ENCODE measurements around the gene TACC2. TPM values are rescaled to one million over a fixed set of nuclear protein-coding genes. Genes with fewer than 3 reads are reported as not detected.

The TACC2 gene
- total RNA-seq, 1 experiment from 2014 or later = 8.8 TPM

- Histone ChIP-seq H3K4me3 (ENCODE audit: insufficient read depth, low read depth, low read length) (no peak overlapping the region), H3K27me3 (ENCODE audit: control insufficient read depth, insufficient read depth, low read length) (no peaks in the 10 kb centered on the region), H3K36me3 (replicated peaks; ENCODE audit: control insufficient read depth, insufficient read depth, low read length) (peaks cover 24% of the 10 kb centered on the region)
- DNase-seq = no peak
These were observed 233.7 kb downstream of the TACC2 start for GRCh38 chr10:122222638-122223037.

GRCh38 chr10:122224159-122224558 lies 235.2 kb downstream of the TACC2 start:
- no peak for DNase-seq
- no peak overlapping the region for H3K4me3 ChIP-seq (ENCODE audit: insufficient read depth, low read depth, low read length)
- peaks cover 24% of the 10 kb centered on the region for H3K36me3 ChIP-seq (replicated peaks; ENCODE audit: control insufficient read depth, insufficient read depth, low read length)
- H3K27me3 ChIP-seq (ENCODE audit: control insufficient read depth, insufficient read depth, low read length) = no peaks in the 10 kb centered on the region

- Histone ChIP-seq H3K27me3 (ENCODE audit: control insufficient read depth, insufficient read depth, low read length) (no peaks in the 10 kb centered on the region), H3K4me3 (ENCODE audit: insufficient read depth, low read depth, low read length) (no peak overlapping the region), H3K36me3 (replicated peaks; ENCODE audit: control insufficient read depth, insufficient read depth, low read length) (peaks cover 21% of the 10 kb centered on the region)
- no peak for DNase-seq
These were observed 236.4 kb downstream of the TACC2 start for GRCh38 chr10:122225330-122225729.

GRCh38 chr10:122227754-122228153 lies 238.8 kb downstream of the TACC2 start:
- Histone ChIP-seq H3K36me3 (replicated peaks; ENCODE audit: control insufficient read depth, insufficient read depth, low read length) (peaks cover 21% of the 10 kb centered on the region), H3K27me3 (ENCODE audit: control insufficient read depth, insufficient read depth, low read length) (no peaks in the 10 kb centered on the region), H3K4me3 (ENCODE audit: insufficient read depth, low read depth, low read length) (no peak overlapping the region)
- DNase-seq = no peak

GRCh38 chr10:122229666-122230065 lies 240.7 kb downstream of the TACC2 start:
- no peak overlapping the region for H3K4me3 ChIP-seq (ENCODE audit: insufficient read depth, low read depth, low read length)
- no peaks in the 10 kb centered on the region for H3K27me3 ChIP-seq (ENCODE audit: control insufficient read depth, insufficient read depth, low read length)
- no peak for DNase-seq
- peaks cover 20% of the 10 kb centered on the region for H3K36me3 ChIP-seq (replicated peaks; ENCODE audit: control insufficient read depth, insufficient read depth, low read length)

- DNase-seq = no peak
- Histone ChIP-seq H3K4me3 (ENCODE audit: insufficient read depth, low read depth, low read length) (no peak overlapping the region), H3K36me3 (replicated peaks; ENCODE audit: control insufficient read depth, insufficient read depth, low read length) (peaks cover 16% of the 10 kb centered on the region), H3K27me3 (ENCODE audit: control insufficient read depth, insufficient read depth, low read length) (no peaks in the 10 kb centered on the region)
These were observed 241.3 kb downstream of the TACC2 start for GRCh38 chr10:122230222-122230621.

- peaks cover 5% of the 10 kb centered on the region for H3K36me3 ChIP-seq (replicated peaks; ENCODE audit: control insufficient read depth, insufficient read depth, low read length)
- no peak for DNase-seq
- H3K27me3 ChIP-seq (ENCODE audit: control insufficient read depth, insufficient read depth, low read length) = no peaks in the 10 kb centered on the region
- H3K4me3 ChIP-seq (ENCODE audit: insufficient read depth, low read depth, low read length) = no peak overlapping the region
These were observed 243.8 kb downstream of the TACC2 start for GRCh38 chr10:122232769-122233168.

- H3K27me3 ChIP-seq (ENCODE audit: control insufficient read depth, insufficient read depth, low read length) = no peaks in the 10 kb centered on the region
- H3K4me3 ChIP-seq (ENCODE audit: insufficient read depth, low read depth, low read length) = no peak overlapping the region
These were observed 244.9 kb downstream of the TACC2 start for GRCh38 chr10:122233857-122234348.

GRCh38 chr10:122234416-122234815 lies 245.5 kb downstream of the TACC2 start:
- H3K27me3 ChIP-seq (ENCODE audit: control insufficient read depth, insufficient read depth, low read length) = no peaks in the 10 kb centered on the region
- no peak overlapping the region for H3K4me3 ChIP-seq (ENCODE audit: insufficient read depth, low read depth, low read length)
- H3K36me3 ChIP-seq (replicated peaks; ENCODE audit: control insufficient read depth, insufficient read depth, low read length) = peaks cover 5% of the 10 kb centered on the region
- no peak for DNase-seq

More at GRCh38 chr10:122233857-122234348, 244.9 kb downstream of the TACC2 start:
- peaks cover 4% of the 10 kb centered on the region for H3K36me3 ChIP-seq (replicated peaks; ENCODE audit: control insufficient read depth, insufficient read depth, low read length)
- DNase-seq = no peak

GRCh38 chr10:122236690-122237306 lies 247.8 kb downstream of the TACC2 start:
- no peak overlapping the region for H3K4me3 ChIP-seq (ENCODE audit: insufficient read depth, low read depth, low read length)
- peaks cover 13% of the 10 kb centered on the region for H3K36me3 ChIP-seq (replicated peaks; ENCODE audit: control insufficient read depth, insufficient read depth, low read length)
- no peaks in the 10 kb centered on the region for H3K27me3 ChIP-seq (ENCODE audit: control insufficient read depth, insufficient read depth, low read length)
- no peak for DNase-seq

GRCh38 chr10:122237331-122237990 lies 248.5 kb downstream of the TACC2 start:
- DNase-seq = no peak
- no peak overlapping the region for H3K4me3 ChIP-seq (ENCODE audit: insufficient read depth, low read depth, low read length)
- H3K27me3 ChIP-seq (ENCODE audit: control insufficient read depth, insufficient read depth, low read length) = no peaks in the 10 kb centered on the region
- peaks cover 18% of the 10 kb centered on the region for H3K36me3 ChIP-seq (replicated peaks; ENCODE audit: control insufficient read depth, insufficient read depth, low read length)

GRCh38 chr10:122239578-122240257 lies 250.8 kb downstream of the TACC2 start:
- no peaks in the 10 kb centered on the region for H3K27me3 ChIP-seq (ENCODE audit: control insufficient read depth, insufficient read depth, low read length)
- peaks cover 18% of the 10 kb centered on the region for H3K36me3 ChIP-seq (replicated peaks; ENCODE audit: control insufficient read depth, insufficient read depth, low read length)
- H3K4me3 ChIP-seq (ENCODE audit: insufficient read depth, low read depth, low read length) = no peak overlapping the region
- no peak for DNase-seq

GRCh38 chr10:122240401-122240800 lies 251.4 kb downstream of the TACC2 start:
- peaks cover 18% of the 10 kb centered on the region for H3K36me3 ChIP-seq (replicated peaks; ENCODE audit: control insufficient read depth, insufficient read depth, low read length)
- DNase-seq = no peak
- no peaks in the 10 kb centered on the region for H3K27me3 ChIP-seq (ENCODE audit: control insufficient read depth, insufficient read depth, low read length)
- no peak overlapping the region for H3K4me3 ChIP-seq (ENCODE audit: insufficient read depth, low read depth, low read length)

- Histone ChIP-seq H3K36me3 (replicated peaks; ENCODE audit: control insufficient read depth, insufficient read depth, low read length) (peaks cover 18% of the 10 kb centered on the region), H3K4me3 (ENCODE audit: insufficient read depth, low read depth, low read length) (no peak overlapping the region), H3K27me3 (ENCODE audit: control insufficient read depth, insufficient read depth, low read length) (no peaks in the 10 kb centered on the region)
- DNase-seq = no peak
These were observed 252.9 kb downstream of the TACC2 start for GRCh38 chr10:122241836-122242235.

- H3K4me3 ChIP-seq (ENCODE audit: insufficient read depth, low read depth, low read length) = no peak overlapping the region
- no peak for DNase-seq
- peaks cover 15% of the 10 kb centered on the region for H3K36me3 ChIP-seq (replicated peaks; ENCODE audit: control insufficient read depth, insufficient read depth, low read length)
- no peaks in the 10 kb centered on the region for H3K27me3 ChIP-seq (ENCODE audit: control insufficient read depth, insufficient read depth, low read length)
These were observed 254.6 kb downstream of the TACC2 start for GRCh38 chr10:122243550-122243949.
